Measurements from ENCODE around the gene TMED9.
"Not testable (repeated sequence)": the region's sequence is repeated elsewhere in the genome, so short reads cannot be mapped to it uniquely, and the experiment has no call there.

TMED9 gene

GRCh38 chr5:177592010-177592834 is at the start of gene TMED9:
Gene TMED9, plus strand, starts transcription at chr5:177592203. Its CDS starts 12 bp downstream, at chr5:177592215.
- peak; percentile 77 for DNase-seq (ENCODE audit: low spot score)

DNA sequence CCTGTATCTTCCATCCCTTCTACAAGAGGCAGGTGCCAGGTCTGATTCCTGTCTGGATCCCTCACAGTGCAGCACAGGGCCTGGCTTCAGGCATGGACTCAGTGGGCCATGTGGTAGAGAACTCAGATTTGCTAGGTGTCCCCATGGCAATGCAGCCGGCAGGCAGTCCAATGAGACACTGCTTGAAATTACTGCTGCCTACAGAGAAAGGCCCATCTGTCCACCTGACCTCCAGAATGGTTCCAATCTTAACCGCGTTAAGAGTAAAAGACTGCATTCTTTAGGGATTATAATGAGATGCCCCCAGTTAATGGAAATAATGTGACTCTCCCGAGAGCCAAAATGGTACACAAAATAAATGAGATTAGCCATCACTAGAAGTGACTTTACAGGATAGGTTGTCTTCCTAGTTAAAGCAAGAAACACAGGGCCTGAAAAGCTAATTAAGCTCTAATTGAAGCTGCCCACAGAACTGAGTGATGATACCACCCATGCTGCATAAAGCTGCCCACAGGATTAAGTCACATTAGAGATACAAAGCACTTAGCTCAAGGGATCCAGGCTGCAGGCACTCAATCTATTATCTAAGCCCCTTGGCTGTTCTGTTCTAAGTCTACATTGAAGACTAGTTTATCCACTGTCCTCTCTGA is 49.1 kb upstream of the TMED9 start:
- no peak for DNase-seq (ENCODE audit: low spot score)

DNA sequence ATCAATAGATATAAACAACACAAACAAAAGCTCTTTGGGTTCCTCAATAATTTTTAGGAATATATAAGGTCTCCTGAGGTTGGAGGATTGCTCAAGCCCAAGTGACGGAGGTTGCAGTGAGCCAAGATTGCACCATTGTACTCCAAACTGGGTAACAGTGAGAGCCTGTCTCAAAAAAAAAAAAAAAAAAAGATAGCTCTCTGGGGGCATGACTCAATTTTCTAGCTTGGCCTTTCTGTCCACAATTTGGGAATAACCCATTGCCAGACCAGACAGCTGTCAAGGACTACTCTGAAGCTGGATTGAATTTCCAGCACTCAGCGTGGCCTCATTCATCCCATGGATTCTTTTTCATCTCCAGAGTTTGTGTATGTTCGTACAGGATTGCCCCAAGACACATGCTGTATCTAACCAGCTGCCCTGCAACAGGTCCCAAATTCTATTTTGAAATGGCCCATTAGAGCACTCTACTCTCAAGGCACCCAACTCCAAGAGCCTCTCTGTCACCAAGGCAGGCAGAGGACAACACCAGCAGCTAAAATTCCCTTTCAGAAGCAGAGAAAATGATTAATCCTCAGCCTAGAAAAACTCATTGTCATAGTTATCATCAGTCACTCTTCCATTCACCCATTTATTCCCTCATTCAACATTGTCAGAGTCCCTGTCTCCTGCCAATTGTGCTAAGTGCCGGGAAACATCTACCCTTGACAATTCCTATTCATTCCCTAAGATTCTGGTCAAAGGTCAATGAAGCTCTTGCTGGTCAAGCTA is 46.3 kb upstream of the TMED9 start:
- no peak for DNase-seq (ENCODE audit: low spot score)

- peak; percentile 76 for DNase-seq (ENCODE audit: low spot score)
Measured at GRCh38 chr5:177546258-177546741, 45.7 kb upstream of the TMED9 start.

- no peak for DNase-seq (ENCODE audit: low spot score)
Measured at GRCh38 chr5:177547736-177548135, 44.3 kb upstream of the TMED9 start.

DNA sequence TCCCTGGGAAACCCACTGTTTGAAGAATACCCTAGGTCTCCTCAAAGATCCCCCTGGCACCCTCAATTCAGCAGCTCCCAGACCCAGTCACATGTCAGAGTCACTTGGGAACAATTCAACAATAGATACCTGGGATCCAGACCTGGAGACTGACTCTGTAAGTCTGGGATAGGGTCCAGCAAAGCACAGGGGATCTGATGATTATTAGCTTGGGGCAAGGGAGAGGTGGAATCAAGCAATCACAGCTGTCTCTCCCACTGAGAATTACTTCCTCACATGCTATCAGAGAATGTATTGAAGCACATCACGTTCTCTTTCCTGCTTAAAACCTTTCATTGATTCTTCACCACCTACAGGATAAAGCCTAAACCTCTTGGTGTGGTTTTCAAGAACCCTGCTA is 43.5 kb upstream of the TMED9 start:
- no peak for DNase-seq (ENCODE audit: low spot score)

DNA sequence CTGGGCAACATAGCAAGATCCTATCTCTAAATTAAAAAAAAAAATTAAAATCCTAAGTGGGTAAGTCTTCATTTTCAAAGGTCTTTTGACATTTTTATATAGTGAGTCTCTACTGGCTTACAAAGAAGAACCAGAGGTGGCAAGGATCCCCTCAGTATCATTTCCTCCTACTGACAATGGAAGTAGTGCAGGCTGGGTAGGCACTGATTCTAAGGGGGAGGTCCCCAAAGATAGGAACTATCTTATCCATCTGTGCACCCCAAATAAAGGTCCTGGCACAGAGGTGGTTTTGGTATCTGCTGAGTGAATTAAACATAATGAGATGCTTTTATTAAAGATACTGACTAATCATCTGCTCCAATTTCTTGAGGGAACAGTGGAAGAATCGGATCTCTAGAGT is 41.9 kb upstream of the TMED9 start:
- no peak for DNase-seq (ENCODE audit: low spot score)

- DNase-seq (ENCODE audit: low spot score) = peak; percentile 48
Measured at GRCh38 chr5:177552839-177553455, 39.1 kb upstream of the TMED9 start.

- peak; percentile 21 for DNase-seq (ENCODE audit: low spot score)
Measured at GRCh38 chr5:177553671-177554429, 38.2 kb upstream of the TMED9 start.

DNA sequence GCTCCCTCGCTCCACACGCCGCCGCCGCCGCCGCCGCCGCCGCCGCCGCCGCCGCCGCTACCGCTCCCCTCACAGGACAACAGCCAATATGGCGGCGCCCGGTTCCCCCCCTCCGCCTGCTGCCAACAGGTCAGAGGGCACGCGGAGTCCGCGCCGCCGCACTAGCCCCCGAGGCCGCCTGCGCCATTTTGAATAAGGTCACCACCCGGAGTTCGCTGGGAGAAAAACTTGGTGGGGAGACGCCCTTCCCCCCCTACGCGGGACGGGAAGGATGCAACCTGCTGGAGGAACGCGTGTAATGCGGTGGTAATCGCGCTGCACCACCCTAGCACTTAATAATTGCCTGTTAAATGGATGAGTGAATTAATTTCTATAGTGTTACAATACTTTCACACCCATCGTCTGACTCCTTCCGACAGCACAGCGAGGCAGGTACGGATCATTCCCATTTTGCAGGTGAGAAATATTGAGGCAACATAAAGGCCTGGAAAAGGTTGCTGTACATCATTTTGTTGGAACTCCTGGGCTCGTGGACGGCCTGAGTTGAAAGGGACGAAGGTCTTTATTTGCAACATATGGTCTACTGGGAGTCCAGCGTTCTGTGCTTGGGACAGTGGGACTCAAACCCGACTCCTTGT is 37.4 kb upstream of the TMED9 start, which contains the start of gene FAM193B:
Gene FAM193B, minus strand, starts transcription at position 90 of the 638 bp plus-strand sequence. CDS start 105 bp downstream, outside the sequence.
- DNase-seq (ENCODE audit: low spot score) = peak; percentile 88

DNA sequence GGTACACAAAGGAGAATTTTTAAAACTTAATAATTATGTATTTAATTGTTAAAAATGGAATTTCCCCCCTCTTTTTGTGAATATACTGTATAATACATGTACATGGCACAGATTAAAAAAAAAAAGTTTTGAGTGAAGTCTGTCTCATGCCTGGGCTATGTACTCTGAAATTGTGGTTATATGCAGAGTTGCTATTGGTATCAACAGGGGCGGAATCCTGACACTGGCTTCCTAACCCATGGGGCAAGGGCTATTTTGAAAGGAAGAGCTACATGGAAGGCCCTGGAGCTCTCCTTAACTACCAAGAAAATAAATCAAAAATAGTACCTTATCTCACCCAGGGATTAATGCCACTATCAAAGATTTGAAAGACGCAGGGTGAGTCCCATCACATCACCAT is 36.8 kb upstream of the TMED9 start:
- DNase-seq (ENCODE audit: low spot score) = no peak

GRCh38 chr5:177555665-177556064 is 36.3 kb upstream of the TMED9 start:
- no peak for DNase-seq (ENCODE audit: low spot score)

GRCh38 chr5:177557041-177557647 is 34.9 kb upstream of the TMED9 start:
- no peak for DNase-seq (ENCODE audit: low spot score)

GRCh38 chr5:177557796-177558195 is 34.2 kb upstream of the TMED9 start:
- DNase-seq (ENCODE audit: low spot score) = no peak

DNA sequence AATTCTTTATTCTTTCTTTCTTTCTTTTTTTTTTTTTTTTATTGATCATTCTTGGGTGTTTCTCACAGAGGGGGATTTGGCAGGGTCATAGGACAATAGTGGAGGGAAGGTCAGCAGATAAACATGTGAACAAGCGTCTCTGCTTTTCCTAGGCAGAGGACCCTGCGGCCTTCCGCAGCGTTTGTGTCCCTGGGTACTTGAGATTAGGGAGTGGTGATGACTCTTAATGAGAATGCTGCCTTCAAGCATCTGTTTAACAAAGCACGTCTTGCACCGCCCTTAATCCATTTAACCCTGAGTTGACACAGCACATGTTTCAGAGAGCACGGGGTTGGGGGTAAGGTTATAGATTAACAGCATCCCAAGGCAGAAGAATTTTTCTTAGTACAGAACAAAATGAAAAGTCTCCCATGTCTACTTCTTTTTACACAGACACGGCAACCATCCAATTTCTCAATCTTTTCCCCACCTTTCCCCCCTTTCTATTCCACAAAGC is 32.5 kb upstream of the TMED9 start:
- not testable (repeated sequence) for DNase-seq (ENCODE audit: low spot score)

DNA sequence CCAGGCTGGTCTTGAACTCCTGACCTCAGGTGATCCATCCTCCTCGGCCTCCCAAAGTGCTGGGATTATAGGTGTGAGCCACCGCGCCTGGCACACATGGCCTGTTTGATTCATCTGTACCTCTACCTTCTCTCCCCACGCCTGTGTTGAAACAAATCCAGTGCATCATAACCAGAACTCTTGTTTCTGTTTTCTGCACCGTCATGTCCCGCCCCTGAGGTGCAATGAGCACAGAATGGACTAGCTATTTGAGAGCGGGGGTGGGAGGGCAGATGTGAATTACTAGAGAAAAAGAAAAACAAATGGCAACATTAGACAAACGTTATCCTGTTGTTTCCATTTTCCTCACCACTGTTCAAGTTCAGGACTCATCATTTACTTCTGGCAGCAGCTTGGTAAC is 27.0 kb upstream of the TMED9 start:
- DNase-seq (ENCODE audit: low spot score) = no peak

- DNase-seq (ENCODE audit: low spot score) = no peak
Measured at GRCh38 chr5:177568326-177568725, 23.7 kb upstream of the TMED9 start.

DNA sequence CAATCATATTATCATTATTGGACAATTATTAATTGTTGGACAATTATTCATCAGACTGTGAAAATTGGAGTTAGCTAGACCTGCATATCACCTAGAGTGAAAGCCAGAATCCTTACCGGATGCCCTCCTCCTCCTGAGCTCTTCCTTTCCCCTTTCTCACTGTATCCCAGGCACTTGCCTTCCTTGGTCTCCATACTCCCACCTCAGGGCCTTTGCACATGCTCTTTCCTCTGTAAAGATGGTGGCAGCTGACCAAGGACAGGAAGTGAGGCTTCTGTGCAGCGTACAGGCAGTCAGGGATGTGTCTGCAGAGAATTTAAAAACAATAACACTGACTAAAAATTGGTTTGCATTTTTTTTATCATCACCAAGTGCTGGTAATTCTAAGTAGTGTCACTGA is 22.1 kb upstream of the TMED9 start:
- no peak for DNase-seq (ENCODE audit: low spot score)

DNA sequence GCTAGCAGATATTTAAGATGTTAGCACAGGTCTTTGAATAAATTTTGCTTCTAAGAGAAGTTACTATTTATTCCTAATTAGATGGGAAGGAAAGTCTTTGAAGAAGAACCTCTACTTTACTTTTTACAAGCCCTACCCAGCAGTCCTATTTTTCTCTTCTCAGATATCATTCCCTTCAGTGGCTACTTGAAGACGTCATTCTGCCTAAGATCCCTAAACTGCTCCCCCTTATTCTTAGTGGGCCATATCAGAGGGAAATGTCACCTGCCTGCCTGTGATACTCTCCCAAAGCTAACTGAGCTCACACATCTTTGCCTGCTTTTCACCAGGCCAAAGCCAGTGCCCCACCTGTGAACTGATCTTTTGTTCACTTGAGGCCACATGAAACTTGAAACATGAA is 16.5 kb upstream of the TMED9 start:
- DNase-seq (ENCODE audit: low spot score) = no peak

- DNase-seq (ENCODE audit: low spot score) = no peak
Measured at GRCh38 chr5:177576169-177576568, 15.8 kb upstream of the TMED9 start.

Data from kidney capillary endothelial cell (primary cell).